Activated CD8-positive, alpha-beta memory T cell treated with anti-CD3 and anti-CD28 coated beads, Interleukin-2, amount 10 ng/mL, durations not matched to agents 7 days and 5 days (primary cell): ENCODE data around the gene FAM107B. TPM values are rescaled to one million over a fixed set of nuclear protein-coding genes. Genes with fewer than 3 reads are reported as not detected.
"Not testable (repeated sequence)": the region's sequence is repeated elsewhere in the genome, so short reads cannot be mapped to it uniquely, and the experiment has no call there.

Source experiments
- ATAC-seq: fragments of 150-1000 bp; cut with Tn5 transposase; one replicate; pipeline ENCODE4 v1.10.0; 2021; ENCODE audit warnings: moderate library complexity
- CTCF ChIA-PET: fragments of 350-600 bp; sonication (Branson Sonifier 250); formaldehyde crosslinking; loops from one replicate; lab custom pipeline; 2021; ENCODE audit warnings: antibody characterized with exemption; lab: Charles Lee
- DNase-seq: peaks from one replicate; pipeline ENCODE4 v3.0.0-alpha.2; 2020
- H3K27ac Mint-ChIP-seq: one replicate; pipeline ENCODE4 v1.8.0; 2021; ENCODE audit warnings: mild to moderate bottlenecking, mixed read lengths
- H3K27me3 Mint-ChIP-seq: one replicate; pipeline ENCODE4 v1.8.0; 2021; ENCODE audit warnings: mixed read lengths
- H3K36me3 Mint-ChIP-seq: one replicate; pipeline ENCODE4 v1.8.0; 2021; ENCODE audit warnings: mild to moderate bottlenecking, mixed read lengths
- H3K4me1 Mint-ChIP-seq: one replicate; pipeline ENCODE4 v1.8.0; 2021; ENCODE audit warnings: mixed read lengths
- H3K4me3 Mint-ChIP-seq: one replicate; pipeline ENCODE4 v1.8.0; 2021; ENCODE audit warnings: mild to moderate bottlenecking, moderate library complexity, mixed read lengths
- H3K9me3 Mint-ChIP-seq: one replicate; pipeline ENCODE4 v1.8.0; 2022; ENCODE audit warnings: low read depth, mixed read lengths
- total RNA-seq, 2 experiments: library from RNA; stranded (reverse); gene quantifications; one replicate each; pipeline ENCODE4 v1.2.3, GENCODE V29; 2021

Gene FAM107B
- total RNA-seq, 2 experiments from 2014 or later, result 114 to 208 TPM

DNA sequence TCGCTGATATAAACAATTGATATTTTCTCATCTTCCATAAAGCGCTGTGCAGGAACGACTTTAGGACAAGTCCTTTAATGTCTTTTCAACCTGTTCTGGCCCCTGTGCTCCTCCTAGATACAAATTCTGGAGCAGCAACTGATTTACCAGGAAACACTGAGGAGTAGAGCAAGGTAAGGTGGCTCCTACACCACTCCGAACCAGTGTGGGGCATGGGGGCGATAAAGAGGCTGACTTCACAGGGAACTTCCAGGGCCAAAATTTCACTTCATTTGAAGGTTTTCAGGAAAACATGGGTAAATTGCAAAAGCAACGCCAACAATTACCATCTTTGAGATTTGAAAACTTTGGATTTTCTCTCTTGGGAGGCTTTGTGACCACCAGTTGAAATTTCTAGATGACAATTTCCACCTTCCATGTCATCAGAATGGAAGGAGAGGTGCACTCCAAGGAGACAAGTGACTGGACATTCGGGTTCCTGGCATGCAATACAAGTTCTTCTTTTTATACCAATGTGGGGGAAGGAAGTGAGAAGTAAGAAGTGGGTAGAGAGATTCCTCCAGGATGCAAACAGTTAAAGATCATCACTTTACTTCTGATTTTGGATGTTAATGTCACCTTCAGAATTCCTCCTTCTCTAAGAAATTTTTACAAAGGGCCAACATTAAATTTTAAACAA, 118.5 kb downstream of the FAM107B start:
- Mint-ChIP-seq H3K27ac (no peak overlapping the region), H3K36me3 (peaks cover 14% of the 10 kb centered on the region), H3K9me3 (peaks cover 5% of the 10 kb centered on the region), H3K4me1 (peaks cover 58% of the 10 kb centered on the region), H3K27me3 (peaks cover 10% of the 10 kb centered on the region), H3K4me3 (no peak overlapping the region)
- DNase-seq, result no peak
- ATAC-seq, result no peak
- CTCF ChIA-PET, result no interaction called here

DNA sequence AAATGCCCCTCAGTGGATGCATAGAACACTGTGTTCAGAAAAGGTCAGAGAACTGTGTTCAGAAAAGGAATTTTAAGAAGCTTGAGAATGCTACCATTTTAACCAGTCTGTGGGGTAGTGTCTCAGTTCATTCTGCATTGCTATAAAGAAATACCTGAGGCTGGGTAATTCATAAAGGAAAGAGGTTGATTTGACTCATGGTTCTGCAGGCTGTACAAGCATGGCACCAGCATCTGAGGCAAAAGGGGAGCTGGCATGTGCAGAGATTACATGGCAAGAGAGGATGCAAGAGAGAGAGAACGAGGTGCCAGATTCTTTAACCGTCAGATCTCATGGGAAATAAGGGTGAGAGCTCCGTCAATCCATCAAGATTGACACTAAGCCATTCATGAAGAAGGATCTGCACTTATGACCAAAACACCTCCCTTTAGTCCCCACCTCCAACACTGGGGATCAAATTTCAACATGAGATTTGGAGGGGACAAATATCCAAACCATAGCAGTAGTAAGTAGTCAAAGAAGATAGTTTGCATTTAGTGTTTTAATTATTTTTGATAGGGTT, 119.8 kb downstream of the FAM107B start:
- H3K4me3 Mint-ChIP-seq, result no peak overlapping the region
- peaks cover 8% of the 10 kb centered on the region for H3K36me3 Mint-ChIP-seq
- peaks cover 5% of the 10 kb centered on the region for H3K9me3 Mint-ChIP-seq
- CTCF ChIA-PET, result interaction anchor here (0.9 kb wide), 1 partner anchor 13 kb away, joined by 3 read pairs; no protein-coding TSS in a partner anchor
- no peak for ATAC-seq
- H3K27me3 Mint-ChIP-seq, result peaks cover 10% of the 10 kb centered on the region
- H3K27ac Mint-ChIP-seq, result no peak overlapping the region
- peaks cover 46% of the 10 kb centered on the region for H3K4me1 Mint-ChIP-seq
- DNase-seq, result no peak

DNA sequence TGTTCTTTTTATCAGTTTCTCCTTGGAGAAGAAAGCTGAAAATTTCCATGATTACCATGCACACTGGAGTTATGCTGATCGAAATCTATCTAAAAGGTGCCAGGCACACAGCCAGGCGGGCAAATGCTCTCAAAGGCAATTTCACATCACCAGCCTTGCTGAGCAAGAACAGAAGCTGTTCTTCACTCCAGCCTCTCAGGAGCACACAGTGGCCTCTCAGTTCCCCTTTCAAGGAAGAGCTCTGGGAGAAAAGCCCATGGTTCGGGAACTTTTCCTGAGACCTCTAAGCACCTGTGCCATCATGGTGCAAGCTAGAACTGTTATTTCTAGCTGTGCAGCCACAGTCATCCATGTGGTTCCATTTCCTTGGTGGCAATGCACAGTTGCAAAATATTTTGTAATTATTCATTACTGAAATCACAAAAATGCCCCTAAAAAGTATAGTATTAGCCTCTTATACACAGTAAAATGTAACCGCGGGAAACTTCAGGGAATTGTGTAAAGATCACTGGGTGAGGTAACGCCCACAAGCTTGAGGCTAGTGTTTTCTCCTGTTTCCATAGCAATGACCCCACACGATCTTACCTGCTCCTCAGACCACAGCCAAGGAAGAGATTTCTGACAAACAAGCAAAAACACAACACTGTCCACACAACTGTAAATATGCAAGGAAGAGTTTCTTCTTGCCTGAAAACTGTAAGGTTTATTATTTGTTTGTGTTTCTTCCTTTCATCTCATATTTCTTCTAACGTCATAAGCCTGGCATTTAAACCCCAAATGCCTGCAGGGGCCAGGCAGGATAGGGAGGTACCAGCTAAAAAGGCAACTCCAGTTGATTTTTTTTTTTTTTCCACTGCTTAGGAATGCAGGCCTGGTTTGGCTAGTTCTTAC, 121.2 kb downstream of the FAM107B start:
- peaks cover 10% of the 10 kb centered on the region for H3K27me3 Mint-ChIP-seq
- H3K4me3 Mint-ChIP-seq, result no peak overlapping the region
- peaks cover 2% of the 10 kb centered on the region for H3K9me3 Mint-ChIP-seq
- H3K4me1 Mint-ChIP-seq, result peaks cover 46% of the 10 kb centered on the region
- H3K36me3 Mint-ChIP-seq, result peaks cover 6% of the 10 kb centered on the region
- no peak for DNase-seq
- CTCF ChIA-PET, result interaction anchor here (0.9 to 1.1 kb wide), 2 partner anchors 14 to 16 kb away, joined by 3 to 4 read pairs; no protein-coding TSS in a partner anchor
- no peak overlapping the region for H3K27ac Mint-ChIP-seq
- ATAC-seq, result no peak

DNA sequence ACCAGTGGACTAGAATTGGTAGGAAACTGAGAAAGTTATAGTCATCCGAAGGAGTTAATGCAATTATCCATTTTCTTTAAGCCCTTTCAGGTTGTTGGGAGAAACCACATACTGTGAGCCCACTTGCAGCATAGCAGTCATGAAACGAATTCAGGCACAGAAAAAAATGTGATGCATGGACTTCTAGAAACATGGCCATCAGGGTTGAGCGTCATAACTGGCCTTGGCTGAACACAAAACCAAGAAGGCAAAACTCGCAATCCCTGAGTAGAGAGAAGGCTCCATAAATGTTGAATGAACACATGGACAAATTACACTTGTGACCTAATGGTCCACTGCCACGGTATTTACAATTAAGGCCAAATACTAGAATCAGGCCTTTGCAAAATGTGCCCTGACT, 121.9 kb downstream of the FAM107B start:
- Mint-ChIP-seq H3K27ac (no peak overlapping the region), H3K9me3 (no peaks in the 10 kb centered on the region), H3K27me3 (peaks cover 10% of the 10 kb centered on the region), H3K4me1 (peaks cover 47% of the 10 kb centered on the region), H3K4me3 (no peak overlapping the region), H3K36me3 (no peaks in the 10 kb centered on the region)
- ATAC-seq, result no peak
- DNase-seq, result no peak
- CTCF ChIA-PET, result interaction anchor here (1.1 kb wide), 1 partner anchor 17 kb away, joined by 4 read pairs; no protein-coding TSS in a partner anchor

DNA sequence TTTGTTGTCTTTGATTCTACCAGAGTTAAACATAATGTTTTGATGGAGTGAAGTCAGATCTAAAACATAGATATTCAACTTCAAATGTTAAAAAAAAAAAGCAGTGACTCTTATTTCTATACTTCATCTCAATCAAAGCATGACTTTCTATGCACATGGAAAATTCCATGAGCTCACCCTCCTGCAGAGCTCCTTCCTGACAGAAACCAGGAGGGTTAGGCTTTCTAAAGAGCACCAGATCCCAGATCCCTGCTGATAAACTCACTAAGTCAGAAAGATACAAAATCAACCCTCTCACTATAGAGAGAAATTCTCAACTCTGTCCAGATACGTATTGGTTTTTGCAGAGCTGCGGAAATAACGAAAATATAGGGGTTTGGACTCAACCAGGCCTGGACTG, 122.6 kb downstream of the FAM107B start:
- peaks cover 49% of the 10 kb centered on the region for H3K4me1 Mint-ChIP-seq
- no peaks in the 10 kb centered on the region for H3K36me3 Mint-ChIP-seq
- no peak overlapping the region for H3K27ac Mint-ChIP-seq

DNA sequence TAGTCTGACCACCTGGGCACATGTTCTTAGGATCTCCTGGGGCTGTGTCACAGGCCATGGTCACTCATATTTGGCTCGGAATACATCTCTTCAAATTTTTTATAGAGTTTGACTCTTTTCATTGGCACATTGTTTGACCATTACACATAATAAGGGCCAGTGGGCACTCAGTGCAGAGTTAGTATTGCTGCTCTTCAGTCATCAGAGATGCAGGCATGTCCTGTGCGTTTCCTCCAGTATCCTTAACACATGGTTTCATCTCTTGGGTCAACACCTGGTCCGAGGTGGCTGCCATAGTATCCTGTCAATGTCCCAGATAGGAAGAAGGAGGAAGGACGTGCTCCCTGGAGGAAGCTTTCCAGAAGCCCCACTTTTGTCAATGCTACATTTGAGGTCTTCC, 125.0 kb downstream of the FAM107B start:
- CTCF ChIA-PET, result no interaction called here
- Mint-ChIP-seq H3K36me3 (peaks cover 2% of the 10 kb centered on the region), H3K9me3 (no peaks in the 10 kb centered on the region), H3K4me3 (no peak overlapping the region), H3K27ac (no peak overlapping the region), H3K4me1 (peaks cover 61% of the 10 kb centered on the region), H3K27me3 (peaks cover under 1% of the 10 kb centered on the region)
- ATAC-seq (no peak), DNase-seq (no peak)

More for the DNA sequence above, 122.6 kb downstream of the FAM107B start:
- H3K27me3 Mint-ChIP-seq, result peaks cover 6% of the 10 kb centered on the region
- DNase-seq (no peak), ATAC-seq (no peak)
- CTCF ChIA-PET, result no interaction called here
- no peaks in the 10 kb centered on the region for H3K9me3 Mint-ChIP-seq
- H3K4me3 Mint-ChIP-seq, result no peak overlapping the region

DNA sequence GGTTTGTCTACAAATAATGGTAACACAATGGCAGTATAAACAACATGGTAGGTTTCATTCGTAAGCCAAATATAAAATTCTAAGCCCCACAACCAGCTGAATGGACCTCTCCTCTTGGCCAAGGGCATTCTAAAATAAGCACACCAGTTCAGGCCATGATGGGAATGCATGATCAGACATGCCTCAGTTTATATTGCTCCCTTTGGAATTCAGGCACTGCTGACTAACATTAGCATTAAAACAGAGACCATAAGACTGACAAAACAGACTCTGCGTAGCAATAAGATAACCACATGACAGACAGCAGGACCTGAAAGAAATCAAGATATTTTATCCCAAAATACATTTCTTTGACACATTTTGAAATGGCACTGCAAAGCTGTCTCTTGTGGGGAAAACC, 125.8 kb downstream of the FAM107B start:
- Mint-ChIP-seq H3K4me1 (peaks cover 55% of the 10 kb centered on the region), H3K9me3 (no peaks in the 10 kb centered on the region), H3K4me3 (peak overlapping the region; percentile 72), H3K27me3 (no peaks in the 10 kb centered on the region), H3K36me3 (peaks cover 2% of the 10 kb centered on the region), H3K27ac (peak overlapping the region; percentile 92)
- CTCF ChIA-PET, result no interaction called here
- ATAC-seq (no peak), DNase-seq (no peak)

DNA sequence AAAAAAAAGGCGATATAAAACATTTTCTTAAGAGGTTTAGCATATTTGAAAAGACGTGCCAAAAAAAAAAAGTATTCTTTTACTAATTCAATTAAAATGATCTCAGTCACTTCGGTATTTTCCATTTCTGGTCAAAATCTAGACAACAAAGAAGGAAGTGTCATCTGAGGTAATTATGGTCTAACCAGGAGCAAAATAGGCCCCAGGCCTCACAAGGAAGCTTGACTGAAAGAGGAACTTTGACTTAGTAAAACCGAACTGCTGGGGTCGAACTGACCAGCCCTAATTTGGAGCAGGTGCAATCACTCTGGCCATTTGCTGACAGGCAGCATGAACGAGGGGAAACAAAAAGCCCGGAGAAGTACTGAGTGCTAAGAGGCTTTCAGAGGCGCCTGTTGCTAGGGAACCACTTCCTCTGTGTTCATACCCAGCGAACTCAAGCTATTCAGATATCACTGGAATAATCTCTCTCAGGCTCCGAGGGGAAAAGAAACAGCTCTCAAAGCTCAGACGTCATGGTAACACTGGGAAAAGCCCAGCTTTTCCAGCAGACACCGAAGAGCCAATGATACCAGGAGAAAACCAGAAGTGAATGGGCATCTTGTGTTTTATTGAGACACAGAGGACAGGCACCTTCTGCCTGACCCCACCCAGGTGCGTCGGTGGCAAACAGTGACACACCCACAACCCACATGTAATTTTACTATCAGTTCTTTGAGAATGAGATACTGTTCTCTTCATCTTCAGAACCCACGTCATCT, 126.5 kb downstream of the FAM107B start:
- H3K27me3 Mint-ChIP-seq, result no peaks in the 10 kb centered on the region
- H3K4me3 Mint-ChIP-seq, result peak overlapping the region; percentile 72
- H3K36me3 Mint-ChIP-seq, result peaks cover 2% of the 10 kb centered on the region
- CTCF ChIA-PET, result interaction anchor here (0.6 to 0.8 kb wide), 2 partner anchors 78 to 176 kb away, joined by 3 read pairs; no protein-coding TSS in a partner anchor
- peak overlapping the region; percentile 92 for H3K27ac Mint-ChIP-seq
- H3K4me1 Mint-ChIP-seq, result peaks cover 47% of the 10 kb centered on the region
- H3K9me3 Mint-ChIP-seq, result no peaks in the 10 kb centered on the region
- DNase-seq, result peak; percentile 84
- ATAC-seq, result peak; percentile 91

DNA sequence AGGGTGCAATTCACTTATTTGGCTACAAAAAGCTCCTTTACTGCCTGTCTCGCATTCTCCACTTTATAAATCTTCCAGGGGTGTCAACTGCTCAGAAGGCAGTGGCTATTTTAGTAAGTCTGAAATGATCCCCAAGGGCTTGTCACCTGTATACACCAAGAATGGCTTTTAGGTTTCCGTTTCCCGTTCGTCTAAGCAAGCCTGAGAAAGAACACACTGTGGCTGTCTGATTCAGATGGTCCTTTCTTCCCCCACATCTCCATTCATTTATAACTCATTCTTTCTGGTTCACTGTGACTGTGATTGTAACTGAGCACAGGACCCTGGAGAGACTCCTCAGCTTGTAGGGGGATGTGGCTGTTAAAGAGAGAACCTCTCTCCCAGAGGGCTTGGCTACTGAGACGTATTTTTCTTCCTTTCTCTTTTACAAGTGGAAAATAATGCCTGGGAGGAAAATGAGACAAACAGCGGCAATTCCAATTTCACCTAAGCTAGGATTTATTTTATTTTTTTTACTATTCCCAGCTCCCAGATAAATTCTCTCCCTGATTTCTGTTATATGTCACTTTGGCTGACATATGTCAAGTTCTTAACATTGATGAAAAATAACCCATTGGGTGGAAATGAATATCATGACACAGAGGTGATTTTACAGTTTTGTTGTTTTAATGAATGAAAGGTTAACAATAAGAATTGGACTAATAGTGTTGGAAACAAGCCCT, 129.3 kb downstream of the FAM107B start:
- Mint-ChIP-seq H3K4me3 (no peak overlapping the region), H3K27ac (peak overlapping the region; percentile 73), H3K9me3 (peaks cover 3% of the 10 kb centered on the region), H3K27me3 (peaks cover 5% of the 10 kb centered on the region), H3K4me1 (peaks cover 42% of the 10 kb centered on the region), H3K36me3 (peaks cover 8% of the 10 kb centered on the region)
- ATAC-seq (peak; percentile 28), DNase-seq (no peak)
- CTCF ChIA-PET, result interaction anchor here (1.1 to 2.2 kb wide), 4 partner anchors 12 to 193 kb away, joined by 3 to 7 read pairs (median 3); partner anchors contain the start of genes CDNF, HSPA14 and MSANTD7

DNA sequence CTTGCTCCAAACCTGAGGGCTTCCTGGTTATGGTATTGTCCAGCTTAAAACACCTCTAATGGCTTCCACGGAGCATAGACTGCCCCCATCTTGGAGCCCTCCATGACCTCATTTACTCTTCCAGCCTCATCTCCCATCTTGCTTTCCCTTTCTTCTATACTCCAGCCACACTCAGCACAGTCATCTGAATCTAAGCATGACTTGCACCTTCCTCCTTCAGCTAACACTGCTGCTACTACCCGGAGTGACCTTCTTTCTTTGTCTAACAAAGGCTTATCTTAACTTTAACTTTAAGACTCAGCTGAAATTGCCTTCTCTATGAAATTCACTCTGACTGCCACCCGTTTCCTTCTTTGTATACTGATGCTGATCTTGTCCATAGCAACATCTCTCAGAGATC, 135.1 kb downstream of the FAM107B start:
- DNase-seq, result no peak
- H3K27me3 Mint-ChIP-seq, result peaks cover 15% of the 10 kb centered on the region
- ATAC-seq, result no peak
- peaks cover 11% of the 10 kb centered on the region for H3K36me3 Mint-ChIP-seq
- H3K4me3 Mint-ChIP-seq, result no peak overlapping the region
- CTCF ChIA-PET, result no interaction called here
- no peak overlapping the region for H3K27ac Mint-ChIP-seq
- peaks cover 3% of the 10 kb centered on the region for H3K9me3 Mint-ChIP-seq
- no peaks in the 10 kb centered on the region for H3K4me1 Mint-ChIP-seq

DNA sequence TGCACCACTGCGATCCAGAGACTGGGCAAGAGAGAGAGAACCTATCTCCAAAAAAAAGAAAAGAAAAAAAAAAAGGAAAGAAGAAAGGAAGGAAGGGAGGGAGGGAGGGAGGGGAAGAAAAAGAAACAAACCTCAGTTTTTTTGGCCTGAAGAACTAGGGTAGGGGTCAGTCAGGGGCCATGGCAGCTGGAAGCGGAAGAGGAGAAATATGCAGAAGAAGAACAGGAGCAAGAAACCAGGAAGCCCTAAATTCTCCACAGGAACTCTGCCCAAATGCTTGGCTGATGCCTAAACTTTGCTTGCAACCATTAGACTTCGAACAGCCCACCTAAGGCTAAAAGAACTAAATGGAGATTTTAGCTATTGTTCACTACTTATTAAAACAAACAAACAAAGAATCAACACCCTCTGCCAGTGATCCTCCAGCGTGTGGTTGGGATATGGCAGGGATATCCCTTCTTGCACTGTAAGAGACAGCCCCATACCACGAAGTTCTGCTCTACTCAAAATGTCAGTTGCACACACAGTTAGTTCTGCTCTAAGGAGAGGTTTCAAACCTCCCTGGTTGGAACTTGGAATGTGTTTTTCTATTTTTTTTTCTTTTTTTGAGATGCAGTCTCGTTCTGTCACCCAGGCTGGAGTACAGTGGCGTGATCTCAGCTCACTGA, 139.5 kb downstream of the FAM107B start:
- Mint-ChIP-seq H3K4me3 (no peak overlapping the region), H3K36me3 (peaks cover 5% of the 10 kb centered on the region), H3K9me3 (no peaks in the 10 kb centered on the region), H3K27me3 (peaks cover 10% of the 10 kb centered on the region), H3K4me1 (no peaks in the 10 kb centered on the region), H3K27ac (no peak overlapping the region)
- ATAC-seq (no peak), DNase-seq (no peak)
- CTCF ChIA-PET, result no interaction called here

DNA sequence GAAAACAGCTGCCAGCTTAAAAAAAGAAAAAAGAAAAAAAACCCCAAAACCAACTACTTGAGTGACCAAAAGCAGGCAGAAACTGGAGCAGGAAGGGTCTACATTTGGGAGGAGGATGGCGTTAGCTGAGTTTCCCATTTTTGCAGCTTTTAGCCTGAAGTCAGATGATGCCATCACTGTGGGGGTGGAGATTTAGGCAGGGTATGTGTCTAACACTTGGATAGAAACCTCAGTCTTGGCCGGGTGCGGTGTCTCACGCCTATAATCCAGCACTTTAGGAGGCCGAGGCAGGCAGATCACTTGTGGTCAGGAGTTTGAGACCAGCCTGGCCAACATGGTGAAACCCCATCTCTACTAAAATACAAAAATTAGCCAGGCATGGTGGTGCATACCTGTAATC, 140.1 kb downstream of the FAM107B start:
- DNase-seq, result not testable (repeated sequence)

More for the DNA sequence above, 140.1 kb downstream of the FAM107B start:
- not testable (repeated sequence) for H3K27me3 Mint-ChIP-seq, H3K27ac Mint-ChIP-seq, H3K36me3 Mint-ChIP-seq, H3K9me3 Mint-ChIP-seq, H3K4me3 Mint-ChIP-seq, ATAC-seq, H3K4me1 Mint-ChIP-seq
- CTCF ChIA-PET, result interaction anchor here (0.7 to 1.3 kb wide), 2 partner anchors 12 to 221 kb away, joined by 3 read pairs; no protein-coding TSS in a partner anchor
